HepG2 (cell line): ENCODE results near the gene AFDN. TPM values are rescaled to one million over a fixed set of nuclear protein-coding genes. Genes with fewer than 3 reads are reported as not detected.

Experiments used
- EP300 ChIP-seq, 3 experiments: sonication (generic) in 1 of 3; formaldehyde crosslinking in 1 of 3; IDR thresholded peaks; 2 replicates each; pipeline versions ENCODE4 v1.5.1 to v1.6.1; 2011 to 2020; ENCODE audit warnings: low read depth in 2 of 3, low read length in 2 of 3, borderline replicate concordance in 1 of 3, improper control_type of control experiment in 1 of 3, mild to moderate bottlenecking in 1 of 3, missing genetic modification reagents in 1 of 3, moderate library complexity in 1 of 3
- GZF1 ChIP-seq: sonication (generic); formaldehyde crosslinking; IDR thresholded peaks from 2 replicates; pipeline ENCODE4 v1.5.1; 2020; ENCODE audit warnings: mild to moderate bottlenecking, missing genetic modification reagents
- KMT2B ChIP-seq: IDR thresholded peaks from 2 replicates; pipeline ENCODE4 v1.6.1; 2016; ENCODE audit warnings: missing genetic modification reagents, missing compliant biosample characterization
- NFE2L1 ChIP-seq: sonication (generic); formaldehyde crosslinking; IDR thresholded peaks from 2 replicates; pipeline ENCODE4 v1.4.0; 2020; ENCODE audit warnings: missing genetic modification reagents, mild to moderate bottlenecking, borderline replicate concordance
- NR2C2 ChIP-seq: sonication (generic); formaldehyde crosslinking; IDR thresholded peaks from 2 replicates; pipeline ENCODE4 v1.4.0; 2020; ENCODE audit warnings: missing genetic modification reagents, mild to moderate bottlenecking, moderate library complexity, borderline replicate concordance
- NR2F1 ChIP-seq, 2 experiments: fragments of 450-650 bp in 1 of 2; formaldehyde crosslinking in 1 of 2; IDR thresholded peaks; 2 replicates each; pipeline versions ENCODE4 v1.5.0 to v1.6.1; 2016 to 2020; ENCODE audit warnings: mild to moderate bottlenecking in 1 of 2, missing compliant biosample characterization in 1 of 2, missing genetic modification reagents in 1 of 2, moderate library complexity in 1 of 2
- RFXAP ChIP-seq: sonication (generic); formaldehyde crosslinking; IDR thresholded peaks from 2 replicates; pipeline ENCODE4 v1.4.0; 2020; ENCODE audit warnings: missing genetic modification reagents, borderline replicate concordance
- RNF2 ChIP-seq: fragments of 450-650 bp; conservative IDR thresholded peaks from 2 replicates; pipeline ENCODE4 v1.6.1; 2016; ENCODE audit warnings: low read depth
- SIN3B ChIP-seq: fragments of 150-350 bp; IDR thresholded peaks from 2 replicates; pipeline ENCODE4 v1.6.1; 2014; ENCODE audit warnings: low read length
- SIX4 ChIP-seq: sonication (generic); formaldehyde crosslinking; IDR thresholded peaks from 2 replicates; pipeline ENCODE4 v1.4.0; 2020; ENCODE audit warnings: missing genetic modification reagents
- SKI ChIP-seq: fragments of 450-650 bp; IDR thresholded peaks from one replicate; pipeline ENCODE4 v1.6.1; 2018; ENCODE audit warnings: mild to moderate bottlenecking; ENCODE audit not compliant: partially characterized antibody
- THAP11 ChIP-seq: IDR thresholded peaks from 2 replicates; pipeline ENCODE4 v1.6.1; 2016; ENCODE audit warnings: missing biosample characterization, missing genetic modification reagents
- TSC22D2 ChIP-seq: sonication (generic); formaldehyde crosslinking; IDR thresholded peaks from 2 replicates; pipeline ENCODE4 v1.5.1; 2020; ENCODE audit warnings: missing genetic modification reagents, mild to moderate bottlenecking, borderline replicate concordance
- WIZ ChIP-seq: sonication (generic); formaldehyde crosslinking; IDR thresholded peaks from 2 replicates; pipeline ENCODE4 v1.5.1; 2020; ENCODE audit warnings: mild to moderate bottlenecking, missing genetic modification reagents
- ZBTB21 ChIP-seq: sonication (generic); formaldehyde crosslinking; IDR thresholded peaks from 2 replicates; pipeline ENCODE4 v1.4.0; 2020; ENCODE audit warnings: missing genetic modification reagents
- ZFP36 ChIP-seq: fragments of 150-350 bp; IDR thresholded peaks from 2 replicates; pipeline ENCODE4 v1.6.1; 2018; ENCODE audit warnings: borderline replicate concordance, low read length, low read depth; ENCODE audit not compliant: partially characterized antibody
- ZFP36L2 ChIP-seq: sonication (generic); formaldehyde crosslinking; IDR thresholded peaks from 2 replicates; pipeline ENCODE4 v1.4.0; 2020; ENCODE audit warnings: missing genetic modification reagents
- ZNF350 ChIP-seq: sonication (generic); formaldehyde crosslinking; IDR thresholded peaks from 2 replicates; pipeline ENCODE4 v1.4.0; 2020; ENCODE audit warnings: mild to moderate bottlenecking, low read depth, missing genetic modification reagents, borderline replicate concordance
- ZNF543 ChIP-seq: sonication (generic); formaldehyde crosslinking; IDR thresholded peaks from 2 replicates; pipeline ENCODE4 v1.4.0; 2020; ENCODE audit warnings: mild to moderate bottlenecking, missing genetic modification reagents
- polyA plus RNA-seq, 8 experiments: library from polyadenylated mRNA; depleted of rRNA in 3 of 8; stranded (reverse) in 7 of 8; unstranded in 1 of 8; fragments of >200 nt; fragmentation: Illumina TruSeq in 4 of 8; extraction: Trizol in 4 of 8; gene quantifications; 2 replicates each; pipeline versions ENCODE4 v1.2.1 to v1.2.3, GENCODE V29; 2011 to 2016; ENCODE audit warnings: low read depth in 4 of 8, missing spikeins in 1 of 8, mixed read lengths in 1 of 8; ENCODE audit not compliant: insufficient read depth in 1 of 8
- total RNA-seq, 5 experiments: library from RNA; depleted of rRNA; stranded (reverse); fragments of >200 nt; fragmentation: Illumina TruSeq; extraction: Trizol; gene quantifications; 2 replicates each; pipeline ENCODE4 v1.2.3, GENCODE V29; 2016; ENCODE audit warnings: low read depth in 1 of 5
- TF ChIP-seq, protein P1 (sequence below): sonication (generic); formaldehyde crosslinking; IDR thresholded peaks from 2 replicates; pipeline ENCODE4 v1.4.0; 2020; ENCODE audit warnings: missing genetic modification reagents
- TF ChIP-seq, protein P2 (sequence below): sonication (generic); formaldehyde crosslinking; IDR thresholded peaks from 2 replicates; pipeline ENCODE4 v1.5.0; 2020; ENCODE audit warnings: missing genetic modification reagents
- TF ChIP-seq, protein P3 (sequence below): sonication (generic); formaldehyde crosslinking; IDR thresholded peaks from 2 replicates; pipeline ENCODE4 v1.4.0; 2020; ENCODE audit warnings: missing genetic modification reagents

AFDN gene
- total and polyA plus RNA-seq, 2 of the 13 experiments (the other 11 are each of a cell fraction or from before 2014, with no cell fraction given): 136 to 151 TPM

DNA sequence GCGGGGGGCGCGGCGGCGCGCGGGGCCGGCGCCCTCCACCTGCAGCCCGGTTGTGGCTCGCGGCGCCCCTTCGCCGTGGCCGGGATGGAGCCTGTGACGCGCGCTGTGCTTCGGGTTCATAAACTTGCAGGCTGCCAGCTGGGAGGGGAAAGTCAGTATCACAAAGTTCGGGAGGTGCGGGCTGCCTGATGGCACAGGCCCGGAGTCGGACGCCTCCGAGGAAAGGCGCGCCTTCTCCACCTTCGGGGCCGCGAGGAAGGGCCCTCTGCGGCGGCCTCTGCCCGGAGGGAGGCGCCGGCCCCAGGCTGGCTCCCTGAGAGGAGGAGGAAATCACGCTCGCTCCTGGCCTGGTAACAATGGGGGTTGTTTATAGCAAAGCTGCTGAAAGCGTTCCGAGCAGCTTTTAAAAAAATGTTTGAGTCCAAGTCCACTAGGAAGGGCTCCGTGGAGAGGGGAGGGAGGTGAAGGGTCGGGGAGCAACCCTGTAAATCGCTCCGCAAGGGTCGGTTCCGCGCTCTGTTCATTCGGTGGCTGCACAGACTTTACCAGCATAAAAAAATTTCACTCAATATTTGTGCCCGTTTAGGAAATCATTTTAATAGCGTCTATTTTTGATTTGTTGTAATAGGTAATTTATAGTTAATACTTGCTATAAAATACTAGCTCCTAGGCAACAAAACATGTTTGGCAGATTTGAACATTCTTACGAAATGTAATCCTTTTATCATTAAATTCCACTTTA lies 1.0 kb downstream of the AFDN start (continued):
- TF ChIP-seq EP300 (IDR thresholded peaks at IDR 0.05; ENCODE audit: low read depth in 2 of 2, low read length in 2 of 2) (no peak; a peak in 1 of 4 replicates), EP300 (CRISPR knock-in tag; IDR thresholded peaks at IDR 0.05; ENCODE audit: borderline replicate concordance) (no peak), ZNF543 (CRISPR knock-in tag) (peak; percentile 48; the same call in 1 of the 2 replicates), ZNF350 (no peak), KMT2B (CRISPR knock-in tag) (peak; percentile 75), WIZ (CRISPR knock-in tag) (no peak), ZBTB21 (CRISPR knock-in tag) (no peak), NR2C2 (CRISPR knock-in tag) (no peak), TSC22D2 (no peak), RNF2 (no peak), NFE2L1 (CRISPR knock-in tag) (no peak), ZFP36L2 (no peak), ZFP36 (no peak), SKI (peak; percentile 20), SIN3B (no peak), NR2F1 (CRISPR knock-in tag; IDR thresholded peaks at IDR 0.05) (no peak), SIX4 (CRISPR knock-in tag) (no peak), RFXAP (0 out of 2 replicates have a peak, but pooled peaks have one; percentile 53), GZF1 (CRISPR knock-in tag) (no peak), THAP11 (CRISPR knock-in tag) (no peak)
- TF ChIP-seq, protein P1, sequence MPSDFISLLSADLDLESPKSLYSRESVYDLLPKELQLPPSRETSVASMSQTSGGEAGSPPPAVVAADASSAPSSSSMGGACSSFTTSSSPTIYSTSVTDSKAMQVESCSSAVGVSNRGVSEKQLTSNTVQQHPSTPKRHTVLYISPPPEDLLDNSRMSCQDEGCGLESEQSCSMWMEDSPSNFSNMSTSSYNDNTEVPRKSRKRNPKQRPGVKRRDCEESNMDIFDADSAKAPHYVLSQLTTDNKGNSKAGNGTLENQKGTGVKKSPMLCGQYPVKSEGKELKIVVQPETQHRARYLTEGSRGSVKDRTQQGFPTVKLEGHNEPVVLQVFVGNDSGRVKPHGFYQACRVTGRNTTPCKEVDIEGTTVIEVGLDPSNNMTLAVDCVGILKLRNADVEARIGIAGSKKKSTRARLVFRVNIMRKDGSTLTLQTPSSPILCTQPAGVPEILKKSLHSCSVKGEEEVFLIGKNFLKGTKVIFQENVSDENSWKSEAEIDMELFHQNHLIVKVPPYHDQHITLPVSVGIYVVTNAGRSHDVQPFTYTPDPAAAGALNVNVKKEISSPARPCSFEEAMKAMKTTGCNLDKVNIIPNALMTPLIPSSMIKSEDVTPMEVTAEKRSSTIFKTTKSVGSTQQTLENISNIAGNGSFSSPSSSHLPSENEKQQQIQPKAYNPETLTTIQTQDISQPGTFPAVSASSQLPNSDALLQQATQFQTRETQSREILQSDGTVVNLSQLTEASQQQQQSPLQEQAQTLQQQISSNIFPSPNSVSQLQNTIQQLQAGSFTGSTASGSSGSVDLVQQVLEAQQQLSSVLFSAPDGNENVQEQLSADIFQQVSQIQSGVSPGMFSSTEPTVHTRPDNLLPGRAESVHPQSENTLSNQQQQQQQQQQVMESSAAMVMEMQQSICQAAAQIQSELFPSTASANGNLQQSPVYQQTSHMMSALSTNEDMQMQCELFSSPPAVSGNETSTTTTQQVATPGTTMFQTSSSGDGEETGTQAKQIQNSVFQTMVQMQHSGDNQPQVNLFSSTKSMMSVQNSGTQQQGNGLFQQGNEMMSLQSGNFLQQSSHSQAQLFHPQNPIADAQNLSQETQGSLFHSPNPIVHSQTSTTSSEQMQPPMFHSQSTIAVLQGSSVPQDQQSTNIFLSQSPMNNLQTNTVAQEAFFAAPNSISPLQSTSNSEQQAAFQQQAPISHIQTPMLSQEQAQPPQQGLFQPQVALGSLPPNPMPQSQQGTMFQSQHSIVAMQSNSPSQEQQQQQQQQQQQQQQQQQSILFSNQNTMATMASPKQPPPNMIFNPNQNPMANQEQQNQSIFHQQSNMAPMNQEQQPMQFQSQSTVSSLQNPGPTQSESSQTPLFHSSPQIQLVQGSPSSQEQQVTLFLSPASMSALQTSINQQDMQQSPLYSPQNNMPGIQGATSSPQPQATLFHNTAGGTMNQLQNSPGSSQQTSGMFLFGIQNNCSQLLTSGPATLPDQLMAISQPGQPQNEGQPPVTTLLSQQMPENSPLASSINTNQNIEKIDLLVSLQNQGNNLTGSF (CRISPR knock-in tag): no peak
- TF ChIP-seq, protein P2, sequence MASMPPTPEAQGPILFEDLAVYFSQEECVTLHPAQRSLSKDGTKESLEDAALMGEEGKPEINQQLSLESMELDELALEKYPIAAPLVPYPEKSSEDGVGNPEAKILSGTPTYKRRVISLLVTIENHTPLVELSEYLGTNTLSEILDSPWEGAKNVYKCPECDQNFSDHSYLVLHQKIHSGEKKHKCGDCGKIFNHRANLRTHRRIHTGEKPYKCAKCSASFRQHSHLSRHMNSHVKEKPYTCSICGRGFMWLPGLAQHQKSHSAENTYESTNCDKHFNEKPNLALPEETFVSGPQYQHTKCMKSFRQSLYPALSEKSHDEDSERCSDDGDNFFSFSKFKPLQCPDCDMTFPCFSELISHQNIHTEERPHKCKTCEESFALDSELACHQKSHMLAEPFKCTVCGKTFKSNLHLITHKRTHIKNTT (CRISPR knock-in tag): no peak
- TF ChIP-seq, protein P3, sequence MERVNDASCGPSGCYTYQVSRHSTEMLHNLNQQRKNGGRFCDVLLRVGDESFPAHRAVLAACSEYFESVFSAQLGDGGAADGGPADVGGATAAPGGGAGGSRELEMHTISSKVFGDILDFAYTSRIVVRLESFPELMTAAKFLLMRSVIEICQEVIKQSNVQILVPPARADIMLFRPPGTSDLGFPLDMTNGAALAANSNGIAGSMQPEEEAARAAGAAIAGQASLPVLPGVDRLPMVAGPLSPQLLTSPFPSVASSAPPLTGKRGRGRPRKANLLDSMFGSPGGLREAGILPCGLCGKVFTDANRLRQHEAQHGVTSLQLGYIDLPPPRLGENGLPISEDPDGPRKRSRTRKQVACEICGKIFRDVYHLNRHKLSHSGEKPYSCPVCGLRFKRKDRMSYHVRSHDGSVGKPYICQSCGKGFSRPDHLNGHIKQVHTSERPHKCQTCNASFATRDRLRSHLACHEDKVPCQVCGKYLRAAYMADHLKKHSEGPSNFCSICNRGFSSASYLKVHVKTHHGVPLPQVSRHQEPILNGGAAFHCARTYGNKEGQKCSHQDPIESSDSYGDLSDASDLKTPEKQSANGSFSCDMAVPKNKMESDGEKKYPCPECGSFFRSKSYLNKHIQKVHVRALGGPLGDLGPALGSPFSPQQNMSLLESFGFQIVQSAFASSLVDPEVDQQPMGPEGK: peak; percentile 22; the same call in 1 of the 2 replicates
